GM18498 (cell line): ENCODE results near the gene PSMD1.

Source experiments
- ATAC-seq: cut with Tn5 transposase; IDR thresholded peaks from one replicate; pipeline ENCODE4 v1.9.1; 2021; ENCODE audit warnings: mild to moderate bottlenecking, moderate library complexity; ENCODE audit not compliant: unreplicated experiment

Gene PSMD1

DNA sequence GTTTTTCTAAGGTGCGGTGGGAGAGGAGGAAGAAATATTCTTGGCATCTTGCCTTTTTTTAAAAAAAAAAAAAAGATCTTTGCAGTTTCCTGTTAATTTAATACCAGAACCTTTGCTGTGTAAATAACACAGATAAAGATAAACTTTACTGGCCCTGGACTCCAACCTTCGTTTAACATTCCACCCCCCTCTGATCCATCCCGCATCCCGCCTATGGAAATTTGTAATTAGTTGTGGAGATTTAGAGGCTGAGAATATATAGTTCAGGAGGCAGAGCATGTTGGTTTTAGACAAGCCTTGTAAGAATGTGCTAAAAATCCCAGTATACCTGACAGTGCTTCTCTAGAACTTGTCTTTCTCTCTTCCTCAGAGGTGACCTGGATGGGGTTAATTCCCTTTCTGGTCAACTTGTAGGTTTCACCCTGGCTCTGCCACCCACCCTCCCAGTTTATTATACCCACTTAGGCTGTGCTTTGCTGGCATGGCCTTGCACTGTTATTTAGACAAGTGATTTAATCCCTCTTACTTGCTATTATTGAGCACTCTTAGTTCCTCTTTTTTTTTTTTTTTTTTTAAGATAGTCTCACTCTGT, 22.3 kb upstream of the PSMD1 start:
- no peak for ATAC-seq

DNA sequence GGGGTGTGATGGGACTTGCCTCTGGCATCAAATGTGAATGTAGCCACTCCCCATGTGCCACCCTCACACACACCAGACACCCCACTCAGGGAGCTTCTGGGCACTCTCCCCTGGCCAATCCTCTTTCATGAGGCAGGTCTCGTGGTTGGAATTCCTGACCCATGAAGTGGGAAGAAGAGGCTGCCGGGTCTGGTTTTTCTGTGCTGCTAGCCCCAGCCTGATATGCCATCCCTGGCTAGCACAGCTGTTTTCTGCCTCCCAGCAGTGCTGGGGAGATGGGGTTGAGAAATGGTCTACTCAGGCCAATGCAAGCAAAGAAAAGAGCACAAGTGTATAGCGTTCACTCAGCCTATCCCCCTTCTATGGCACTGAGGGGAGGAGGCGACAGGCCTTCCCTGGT, 20.5 kb upstream of the PSMD1 start:
- no peak for ATAC-seq

DNA sequence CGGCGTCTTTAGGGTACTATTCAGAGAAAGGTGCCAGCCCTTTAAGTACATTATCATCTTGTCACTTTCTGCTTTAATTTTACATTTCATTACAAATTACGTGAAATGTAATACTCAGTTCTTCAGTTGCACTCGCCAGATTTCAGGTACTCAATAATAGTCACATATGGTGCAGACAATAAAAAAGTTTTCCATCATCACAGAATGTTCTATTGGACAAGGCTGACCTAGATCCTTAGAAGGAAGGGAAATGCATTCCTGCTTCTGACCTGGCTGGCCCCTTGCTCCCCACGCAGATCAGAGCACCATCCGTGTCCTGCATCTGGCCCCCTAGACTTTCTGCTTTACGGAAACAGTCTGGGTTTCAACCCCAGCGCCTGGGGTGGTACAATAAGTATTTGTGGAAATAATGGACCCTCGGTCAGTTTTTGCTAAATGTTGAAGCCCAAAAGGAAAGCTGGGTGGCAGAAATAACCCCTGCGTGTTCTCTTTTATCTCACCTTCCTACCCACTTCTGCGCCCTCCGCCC, 20.0 kb upstream of the PSMD1 start:
- ATAC-seq, result no peak

DNA sequence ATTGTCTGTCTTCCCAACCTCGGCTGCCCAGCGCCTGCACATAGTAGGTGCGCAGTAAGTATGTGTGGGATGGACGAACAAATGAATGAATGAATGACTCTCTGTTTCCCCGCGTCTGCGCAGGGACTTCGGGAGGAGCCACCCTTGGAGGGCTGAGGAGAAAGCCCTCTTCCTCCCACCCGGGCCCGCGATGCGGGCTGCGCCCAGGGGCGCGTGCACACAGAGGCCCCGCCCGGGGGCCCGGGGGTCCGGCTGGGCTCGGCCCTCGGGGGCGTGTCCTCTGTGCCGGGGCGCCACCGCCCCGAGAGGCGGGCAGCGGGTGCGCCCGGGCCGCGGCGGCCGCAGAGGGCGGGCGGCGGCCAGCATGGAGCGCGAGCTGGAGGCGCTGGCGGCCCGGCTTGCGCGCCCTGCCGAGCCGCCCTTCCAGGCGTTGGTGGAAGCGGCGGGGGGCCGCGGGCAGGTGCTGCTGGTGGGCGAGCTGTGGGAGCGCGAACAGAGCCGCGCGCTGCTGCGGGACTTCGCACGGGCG, 19.4 kb upstream of the PSMD1 start, which contains the start of gene C2orf72:
TSS of gene C2orf72 (plus strand) at position 322 of the 529 bp plus-strand sequence. CDS start at position 365, 43 bp downstream.
- ATAC-seq, result no peak

DNA sequence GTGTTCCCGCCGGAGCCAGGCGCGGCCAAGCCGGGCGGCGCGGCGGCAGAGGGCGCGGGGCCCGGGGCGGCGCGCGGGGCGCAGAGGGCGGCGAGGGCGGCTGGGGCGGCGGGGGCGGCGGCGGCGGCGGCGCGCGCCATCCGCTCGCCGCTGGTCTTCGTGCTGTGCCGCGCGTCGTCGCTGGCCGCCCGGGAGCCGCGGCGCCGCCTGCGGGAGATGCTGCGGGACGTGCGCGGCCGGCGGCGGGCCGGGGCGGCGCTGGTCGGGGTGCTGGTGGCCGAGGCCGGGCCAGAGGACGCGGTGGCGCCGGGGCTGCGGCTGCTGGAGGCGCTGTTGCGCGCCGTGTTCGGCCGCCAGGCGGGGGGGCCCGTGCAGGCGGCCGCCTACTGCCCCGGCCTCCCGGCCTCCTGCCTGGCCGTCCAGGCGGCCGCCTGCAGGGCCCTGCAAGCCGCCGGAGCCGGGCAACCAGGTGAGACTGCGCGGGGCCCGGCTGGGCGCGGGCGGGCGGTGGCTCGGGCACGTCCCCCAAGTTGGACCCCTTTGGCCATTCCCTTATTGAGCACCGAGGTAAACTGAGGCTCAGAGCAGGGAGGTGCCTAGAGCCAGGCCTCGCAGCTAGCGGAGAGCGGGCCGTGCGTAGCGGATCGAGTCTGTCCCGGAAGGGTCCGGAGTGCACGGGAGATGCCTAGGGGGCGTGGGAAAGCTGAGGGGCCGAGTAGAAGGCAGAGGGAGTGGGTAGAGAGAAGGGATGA, 18.8 kb upstream of the PSMD1 start:
- ATAC-seq, result no peak

DNA sequence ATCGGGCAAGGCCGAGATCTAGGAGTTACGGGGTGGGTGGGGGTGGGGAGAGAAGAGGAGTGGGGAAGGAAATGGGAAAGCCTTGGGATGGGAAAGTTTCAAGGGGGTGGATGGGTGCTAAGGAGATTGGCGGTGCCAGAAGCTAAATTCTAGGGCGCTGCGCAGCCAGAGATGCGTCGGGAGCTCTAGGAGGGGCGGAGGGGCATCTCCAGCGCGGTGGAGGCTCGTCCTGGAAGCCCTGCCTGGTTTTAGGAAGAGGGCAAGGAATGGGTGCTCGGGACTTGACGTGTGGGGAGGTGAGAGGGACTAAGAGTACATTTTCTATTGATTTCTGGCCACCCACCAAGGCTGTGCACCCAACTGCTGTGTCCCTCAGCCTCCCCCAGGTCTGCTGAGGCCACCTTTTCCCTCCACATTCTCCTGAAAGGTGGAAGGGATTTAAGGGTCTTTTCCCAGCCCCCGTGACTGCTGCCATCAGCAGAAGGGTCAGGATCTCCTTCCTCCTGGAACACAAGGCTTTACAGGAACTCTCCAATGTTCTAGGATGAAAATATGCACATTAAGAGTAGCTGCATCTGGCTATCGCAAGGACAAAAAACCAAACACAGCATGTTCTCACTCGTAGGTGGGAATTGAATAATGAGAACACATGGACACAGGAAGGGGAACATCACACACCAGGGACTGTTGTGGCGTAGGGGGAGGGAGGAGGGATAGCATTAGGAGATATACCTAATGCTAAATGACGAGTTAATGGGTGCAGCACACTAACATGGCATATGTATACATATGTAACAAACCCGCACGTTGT, 18.0 kb upstream of the PSMD1 start:
- ATAC-seq, result no peak

DNA sequence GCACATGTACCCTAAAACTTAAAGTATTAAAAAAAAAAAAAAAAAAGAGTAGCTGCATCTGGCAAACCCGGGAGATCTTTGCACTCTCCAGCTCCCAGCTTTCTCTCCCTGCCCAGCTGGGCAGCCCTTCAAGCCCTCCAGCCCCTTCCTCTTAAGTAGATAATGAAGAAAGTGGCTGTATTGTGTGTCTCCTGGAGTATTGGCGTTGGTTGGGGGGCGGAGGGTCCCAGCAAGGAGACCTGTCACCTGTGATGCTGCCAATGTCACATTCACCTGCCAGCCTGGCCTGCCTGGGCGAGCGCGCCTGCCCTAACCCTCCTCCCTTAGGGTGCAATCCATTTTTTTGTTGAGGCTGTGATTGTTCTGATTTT, 17.4 kb upstream of the PSMD1 start:
- no peak for ATAC-seq

DNA sequence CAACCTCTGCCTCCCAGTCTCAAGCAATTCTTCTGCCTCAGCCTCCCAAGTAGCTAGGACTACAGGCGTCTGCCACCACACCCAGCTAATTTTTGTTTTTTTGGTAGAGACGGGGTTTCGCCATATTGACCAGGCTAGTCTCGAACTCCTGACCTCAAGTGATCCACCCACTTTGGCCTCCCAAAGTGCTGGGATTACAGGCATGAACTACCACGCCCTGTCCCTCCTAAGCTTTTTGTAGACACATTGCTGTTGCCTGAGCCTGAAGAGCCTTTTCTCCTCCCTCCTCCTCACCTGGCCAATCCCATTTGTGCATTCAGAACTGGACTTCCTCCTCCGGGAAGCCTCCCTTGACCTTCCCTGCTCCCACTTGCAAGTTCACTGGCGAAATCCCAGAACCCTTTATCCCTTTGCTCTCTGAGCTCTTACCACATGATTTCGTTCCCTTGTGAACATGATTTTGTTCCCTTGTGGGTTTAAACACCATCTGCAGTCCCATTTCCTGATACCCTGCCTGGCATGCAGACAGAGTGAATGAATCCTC, 16.8 kb upstream of the PSMD1 start:
- ATAC-seq, result no peak

DNA sequence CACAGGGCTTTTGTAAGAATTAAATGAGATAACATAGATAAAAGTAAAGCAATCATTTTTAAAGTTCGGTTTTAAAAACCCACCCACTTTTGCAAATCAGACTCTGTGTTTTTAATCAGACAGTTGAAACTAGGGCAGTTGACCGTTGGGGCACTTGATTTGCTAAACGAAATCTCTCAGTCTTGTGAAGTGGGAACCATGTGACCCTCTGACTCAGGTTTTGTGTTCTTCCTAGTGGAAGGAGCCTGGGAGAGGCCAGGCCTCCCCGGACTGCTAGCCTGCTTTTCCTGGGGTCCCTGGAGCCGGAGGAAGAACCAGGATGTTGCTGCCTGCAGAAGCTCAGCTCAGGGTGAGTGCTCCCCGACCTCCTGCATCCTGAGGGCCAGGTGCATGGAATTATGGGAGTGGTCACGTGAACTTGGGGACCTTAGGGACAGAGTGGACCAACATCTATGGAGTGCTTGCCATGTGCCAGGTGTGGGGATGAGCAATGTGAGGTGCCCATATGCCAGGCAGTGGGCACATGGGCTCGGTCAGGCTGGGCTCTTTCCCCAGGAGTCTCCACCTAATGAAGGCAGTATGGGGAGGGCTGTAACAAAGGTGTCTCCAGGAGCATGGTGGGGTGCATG, 15.5 kb upstream of the PSMD1 start:
- ATAC-seq, result no peak

DNA sequence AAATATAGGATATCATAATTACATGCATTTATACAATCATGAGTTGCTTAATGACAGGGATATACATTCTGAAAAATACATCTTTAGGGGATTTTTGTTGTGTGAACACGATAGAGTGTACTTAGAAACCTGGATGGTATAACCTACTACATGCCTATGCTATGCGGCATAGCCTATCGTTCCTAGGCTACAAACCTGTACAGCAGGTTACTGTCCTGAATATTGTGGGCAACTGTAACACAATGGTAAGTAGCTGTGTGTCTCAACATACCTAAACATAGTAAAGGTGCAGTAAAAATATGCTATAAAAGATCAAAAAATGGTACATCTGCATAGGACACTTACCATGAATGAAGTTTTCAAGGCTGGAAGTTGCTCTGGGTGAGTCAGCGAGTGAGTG, 12.9 kb upstream of the PSMD1 start:
- no peak for ATAC-seq

DNA sequence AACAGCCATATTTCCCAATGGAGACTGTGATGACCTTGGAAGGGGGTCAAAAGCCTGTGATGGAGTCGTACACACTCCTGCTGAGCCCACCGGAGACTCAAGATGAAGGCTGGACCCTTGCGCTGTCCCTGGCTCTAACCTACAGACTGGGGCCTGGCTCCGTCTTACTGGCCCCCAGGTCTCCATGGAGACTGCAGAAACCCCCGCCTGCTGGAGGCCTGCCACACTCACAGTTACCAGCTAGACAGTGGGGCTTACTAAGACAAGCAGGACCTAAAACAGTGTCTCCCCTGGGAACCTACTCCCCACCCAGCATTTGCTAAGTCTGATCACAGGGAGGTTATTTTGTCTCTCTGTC, 9.8 kb upstream of the PSMD1 start:
- ATAC-seq, result no peak

DNA sequence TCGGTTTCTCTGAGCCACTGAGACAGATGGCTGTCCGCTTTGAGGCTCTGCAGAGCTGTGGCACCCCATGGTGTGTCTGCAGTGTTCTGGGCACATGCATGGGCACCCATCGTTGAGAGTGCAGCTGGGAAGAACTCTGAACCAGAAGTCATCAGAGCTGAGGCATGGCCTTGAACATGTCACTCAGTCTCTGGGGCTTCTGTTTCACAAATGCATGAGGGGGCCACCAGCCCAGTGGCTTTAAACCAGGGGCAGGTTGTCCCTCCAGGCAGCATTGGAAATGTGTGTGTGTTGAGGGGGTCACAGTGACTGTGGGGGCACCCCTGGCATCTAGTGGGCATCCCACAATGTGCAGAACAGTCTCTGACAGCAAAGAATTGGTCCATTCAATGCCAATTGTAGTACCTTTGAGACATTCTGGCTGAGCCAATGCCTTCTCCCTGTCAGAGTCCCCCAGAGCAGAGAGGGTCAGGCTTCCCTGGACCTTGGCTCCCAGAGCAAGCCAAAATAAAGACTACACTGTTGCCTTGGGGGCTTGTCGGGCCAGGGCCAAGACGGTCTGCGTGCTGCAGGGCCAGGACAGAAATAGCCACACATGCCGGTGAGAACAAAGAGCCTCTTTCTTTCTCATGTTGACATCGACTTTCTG, 9.3 kb upstream of the PSMD1 start:
- no peak for ATAC-seq

DNA sequence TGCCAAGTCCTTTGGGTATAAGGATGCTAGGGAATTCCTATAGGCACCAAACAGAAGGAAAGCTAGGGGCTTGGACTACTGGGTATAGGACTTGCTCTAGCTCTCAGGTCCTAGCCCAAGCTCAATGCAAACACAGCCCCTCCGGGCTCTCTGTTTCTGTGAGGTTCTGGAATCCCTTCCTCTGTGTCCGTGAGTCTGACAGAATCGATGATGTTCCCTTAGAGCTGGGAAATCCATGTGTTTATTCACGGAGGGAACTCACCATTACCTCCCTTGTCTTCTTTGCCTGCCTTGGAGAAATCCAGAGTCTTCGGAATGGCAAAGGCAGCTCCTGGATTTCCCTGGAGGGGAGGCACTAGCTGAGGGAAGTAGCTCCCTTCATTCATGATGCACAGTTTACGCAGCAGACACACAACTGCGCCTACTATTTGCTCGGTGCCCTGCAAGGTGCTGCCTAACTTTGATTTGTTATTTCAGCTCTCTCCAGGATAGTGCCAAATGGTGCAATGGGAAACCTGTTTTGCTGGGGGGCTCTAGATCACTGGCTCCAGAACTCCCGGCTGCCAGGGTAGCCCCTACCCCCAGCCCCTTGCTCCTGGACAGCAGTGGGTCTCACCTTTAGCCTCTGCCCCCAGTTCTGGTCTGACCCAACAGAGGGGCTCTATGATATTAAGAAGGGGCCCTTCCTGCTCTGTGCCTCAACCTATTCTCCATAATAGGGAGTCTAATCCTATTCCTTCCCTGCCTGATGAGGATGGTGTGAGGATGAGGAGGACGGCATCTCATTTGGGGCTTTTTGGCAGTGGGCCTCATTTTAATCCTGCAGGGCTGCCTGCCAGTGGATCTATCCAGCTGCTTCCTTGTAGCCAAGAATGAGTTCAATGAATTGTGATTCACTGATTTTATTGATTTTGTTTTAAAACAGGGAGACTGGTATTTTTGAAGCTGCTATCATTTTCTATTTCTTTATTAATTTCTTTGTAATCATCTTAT, 8.4 kb upstream of the PSMD1 start:
- no peak for ATAC-seq

DNA sequence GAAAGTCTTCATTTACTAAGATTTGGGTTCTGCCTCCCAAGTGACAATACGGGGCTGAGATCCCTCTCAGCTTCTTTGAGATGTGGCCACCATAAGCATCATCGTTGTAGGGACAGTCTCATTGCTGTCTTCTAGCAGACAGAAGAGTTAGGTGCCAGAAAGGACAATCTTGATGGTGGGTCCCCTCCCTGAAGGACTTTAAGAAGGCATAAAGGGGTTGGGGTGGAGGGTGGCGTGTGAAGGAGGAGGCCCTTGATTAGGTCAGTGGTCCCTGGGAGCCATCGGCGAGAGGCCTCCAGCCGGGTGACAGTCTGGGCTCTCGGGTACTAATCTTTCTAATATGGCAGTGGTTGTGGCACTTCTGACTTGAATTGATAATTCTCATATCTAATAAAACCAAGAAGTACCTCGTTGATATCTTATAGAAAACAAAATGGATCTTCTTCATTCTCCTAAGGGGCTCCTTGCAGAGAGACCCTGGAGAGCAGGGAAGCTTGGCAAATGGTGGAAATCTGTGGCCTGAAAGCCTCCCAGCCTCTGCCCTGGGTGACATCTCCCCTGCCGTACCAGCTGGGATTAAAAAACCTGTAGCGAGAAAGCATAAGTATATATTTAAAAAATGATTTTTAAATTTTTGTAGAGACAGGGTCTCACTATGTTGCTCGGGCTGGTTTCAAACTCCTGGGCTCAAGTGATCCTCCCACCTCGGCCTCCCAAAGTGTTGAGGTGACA, 7.2 kb upstream of the PSMD1 start:
- no peak for ATAC-seq

DNA sequence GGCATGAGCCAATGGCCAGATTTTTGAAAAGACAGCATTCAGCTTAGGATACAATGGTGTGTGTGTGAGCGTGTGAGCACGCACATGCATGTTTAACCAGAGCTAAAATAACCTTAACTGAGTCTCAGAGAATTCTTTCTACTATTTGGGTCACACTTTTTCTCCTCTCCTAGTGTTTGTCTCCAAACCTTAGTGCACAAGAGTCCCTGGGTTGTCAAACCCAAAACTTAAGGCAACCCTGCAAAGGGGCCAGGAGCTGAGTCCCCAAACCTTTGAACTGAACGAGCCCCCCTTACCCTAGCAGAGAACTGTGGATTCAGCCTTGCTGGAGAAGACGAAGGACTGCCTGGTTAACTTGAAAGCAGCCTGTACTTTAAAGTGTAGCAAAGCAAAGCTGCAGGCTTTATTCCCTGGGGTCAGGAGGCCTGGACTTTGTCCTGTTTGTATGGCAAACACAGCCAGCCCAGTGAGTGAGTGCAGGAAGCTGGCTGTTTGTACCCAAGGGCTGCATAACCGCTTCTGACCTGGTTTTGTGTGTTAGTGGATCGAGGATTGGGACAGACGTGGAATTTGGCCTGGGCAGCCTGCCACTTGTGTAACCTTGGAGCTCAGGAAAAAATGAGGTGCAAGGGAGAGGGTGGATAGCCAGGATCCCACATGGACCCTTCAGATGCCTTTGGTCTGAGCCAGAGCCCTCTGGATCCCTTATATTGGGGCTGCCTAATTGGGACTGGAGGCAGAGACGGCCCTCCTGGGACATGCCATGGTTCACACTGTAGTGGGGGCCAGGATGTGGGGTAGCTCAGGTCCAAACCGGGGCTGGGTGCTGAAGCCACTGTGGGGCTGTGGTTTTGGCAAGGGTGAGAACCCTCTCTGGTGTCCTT, 6.4 kb upstream of the PSMD1 start:
- no peak for ATAC-seq

DNA sequence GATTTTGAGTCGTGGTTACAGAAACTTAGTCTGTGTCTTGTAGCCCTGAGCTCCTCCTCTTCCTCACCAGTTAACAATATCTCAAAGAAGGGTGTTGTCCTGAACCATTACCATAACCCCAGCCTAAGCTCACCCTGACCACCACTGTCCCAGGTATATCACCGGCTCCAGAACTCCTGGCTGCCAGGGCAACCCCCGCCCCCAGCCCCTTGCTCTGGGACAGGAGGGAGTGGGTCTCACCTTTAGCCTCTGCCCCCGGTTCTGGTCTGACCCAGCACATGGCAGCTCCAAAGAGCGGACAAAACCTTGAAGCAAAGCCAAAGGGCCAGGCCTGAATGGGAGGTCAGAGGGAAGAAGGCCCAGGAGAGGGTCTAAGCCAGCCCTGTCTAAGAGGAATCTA, 5.6 kb upstream of the PSMD1 start:
- no peak for ATAC-seq
